Measurements from ENCODE around the gene RBM33. TPM values are rescaled to one million over a fixed set of nuclear protein-coding genes. Genes with fewer than 3 reads are reported as not detected.

The RBM33 gene
- total RNA-seq, 1 experiment from 2014 or later, result 80.5 TPM

GRCh38 chr7:155734445-155734809 lies 90.0 kb downstream of the RBM33 start:
- Mint-ChIP-seq H3K36me3 (ENCODE audit: insufficient read depth, unreplicated experiment) (peaks cover 41% of the 10 kb centered on the region), H3K4me1 (ENCODE audit: insufficient read depth, unreplicated experiment) (peaks cover 22% of the 10 kb centered on the region), H3K27me3 (ENCODE audit: insufficient read depth, unreplicated experiment) (no peaks in the 10 kb centered on the region), H3K27ac (ENCODE audit: low read depth, unreplicated experiment) (no peak overlapping the region), H3K4me3 (ENCODE audit: unreplicated experiment) (no peak overlapping the region), H3K9me3 (ENCODE audit: unreplicated experiment) (no peaks in the 10 kb centered on the region)
- ChIA-PET POLR2A (interaction anchor here (0.7 kb wide), 1 partner anchor 13 kb away, joined by 3 read pairs; no protein-coding TSS in a partner anchor), CTCF (interaction anchor here (0.6 to 7.6 kb wide), 4 partner anchors 10 to 765 kb away, joined by 3 to 74 read pairs (median 3); no protein-coding TSS in a partner anchor)
- intact Hi-C loops (cut with micrococcal nuclease), result loop anchor here (10.0 kb wide), 1 partner anchor 810 kb away; no protein-coding TSS in a partner anchor
- DNase-seq (ENCODE audit: unreplicated experiment), result no peak
- no TSS peak for BruUV-seq (replicated peaks)
- TF ChIP-seq, protein P1, sequence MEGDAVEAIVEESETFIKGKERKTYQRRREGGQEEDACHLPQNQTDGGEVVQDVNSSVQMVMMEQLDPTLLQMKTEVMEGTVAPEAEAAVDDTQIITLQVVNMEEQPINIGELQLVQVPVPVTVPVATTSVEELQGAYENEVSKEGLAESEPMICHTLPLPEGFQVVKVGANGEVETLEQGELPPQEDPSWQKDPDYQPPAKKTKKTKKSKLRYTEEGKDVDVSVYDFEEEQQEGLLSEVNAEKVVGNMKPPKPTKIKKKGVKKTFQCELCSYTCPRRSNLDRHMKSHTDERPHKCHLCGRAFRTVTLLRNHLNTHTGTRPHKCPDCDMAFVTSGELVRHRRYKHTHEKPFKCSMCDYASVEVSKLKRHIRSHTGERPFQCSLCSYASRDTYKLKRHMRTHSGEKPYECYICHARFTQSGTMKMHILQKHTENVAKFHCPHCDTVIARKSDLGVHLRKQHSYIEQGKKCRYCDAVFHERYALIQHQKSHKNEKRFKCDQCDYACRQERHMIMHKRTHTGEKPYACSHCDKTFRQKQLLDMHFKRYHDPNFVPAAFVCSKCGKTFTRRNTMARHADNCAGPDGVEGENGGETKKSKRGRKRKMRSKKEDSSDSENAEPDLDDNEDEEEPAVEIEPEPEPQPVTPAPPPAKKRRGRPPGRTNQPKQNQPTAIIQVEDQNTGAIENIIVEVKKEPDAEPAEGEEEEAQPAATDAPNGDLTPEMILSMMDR (IDR thresholded peaks at IDR 0.05; ENCODE audit: unreplicated experiment), result no peak

- H3K4me1 Mint-ChIP-seq (ENCODE audit: insufficient read depth, unreplicated experiment), result peaks cover 11% of the 10 kb centered on the region
- TF ChIP-seq, protein P1 (IDR thresholded peaks at IDR 0.05; ENCODE audit: unreplicated experiment), result no peak
- ChIA-PET POLR2A (interaction anchor here (0.7 to 0.8 kb wide), 2 partner anchors 11 to 138 kb away, joined by 3 read pairs; no protein-coding TSS in a partner anchor), CTCF (interaction anchor here (0.6 to 7.6 kb wide), 4 partner anchors 9 to 356 kb away, joined by 3 to 74 read pairs (median 4); no protein-coding TSS in a partner anchor)
- no peak overlapping the region for H3K27ac Mint-ChIP-seq (ENCODE audit: low read depth, unreplicated experiment)
- BruUV-seq (replicated peaks), result no TSS peak
- peaks cover 43% of the 10 kb centered on the region for H3K36me3 Mint-ChIP-seq (ENCODE audit: insufficient read depth, unreplicated experiment)
- no peak overlapping the region for H3K4me3 Mint-ChIP-seq (ENCODE audit: unreplicated experiment)
- intact Hi-C loops (cut with micrococcal nuclease), result loop anchor here (10.0 kb wide), 1 partner anchor 811 kb away; no protein-coding TSS in a partner anchor
- no peaks in the 10 kb centered on the region for H3K27me3 Mint-ChIP-seq (ENCODE audit: insufficient read depth, unreplicated experiment)
- DNase-seq (ENCODE audit: unreplicated experiment), result no peak
- H3K9me3 Mint-ChIP-seq (ENCODE audit: unreplicated experiment), result no peaks in the 10 kb centered on the region
These were observed 91.1 kb downstream of the RBM33 start for GRCh38 chr7:155735442-155736115.

GRCh38 chr7:155737590-155737989 lies 93.1 kb downstream of the RBM33 start:
- H3K36me3 Mint-ChIP-seq (ENCODE audit: insufficient read depth, unreplicated experiment), result peaks cover 61% of the 10 kb centered on the region
- no peak overlapping the region for H3K27ac Mint-ChIP-seq (ENCODE audit: low read depth, unreplicated experiment)
- TF ChIP-seq, protein P1 (IDR thresholded peaks at IDR 0.05; ENCODE audit: unreplicated experiment), result no peak
- CTCF ChIA-PET, result interaction anchor here (0.6 to 7.6 kb wide), 4 partner anchors 10 to 906 kb away, joined by 3 to 74 read pairs (median 4); no protein-coding TSS in a partner anchor
- H3K27me3 Mint-ChIP-seq (ENCODE audit: insufficient read depth, unreplicated experiment), result no peaks in the 10 kb centered on the region
- no peak overlapping the region for H3K4me3 Mint-ChIP-seq (ENCODE audit: unreplicated experiment)
- no peak for DNase-seq (ENCODE audit: unreplicated experiment)
- no TSS peak for BruUV-seq (replicated peaks)
- H3K4me1 Mint-ChIP-seq (ENCODE audit: insufficient read depth, unreplicated experiment), result no peaks in the 10 kb centered on the region
- H3K9me3 Mint-ChIP-seq (ENCODE audit: unreplicated experiment), result no peaks in the 10 kb centered on the region
- intact Hi-C loops (cut with micrococcal nuclease), result loop anchor here (10.0 kb wide), 1 partner anchor 813 kb away; no protein-coding TSS in a partner anchor
- POLR2A ChIA-PET, result interaction anchor here (0.7 kb wide), 1 partner anchor 59 kb away, joined by 3 read pairs; no protein-coding TSS in a partner anchor

DNA sequence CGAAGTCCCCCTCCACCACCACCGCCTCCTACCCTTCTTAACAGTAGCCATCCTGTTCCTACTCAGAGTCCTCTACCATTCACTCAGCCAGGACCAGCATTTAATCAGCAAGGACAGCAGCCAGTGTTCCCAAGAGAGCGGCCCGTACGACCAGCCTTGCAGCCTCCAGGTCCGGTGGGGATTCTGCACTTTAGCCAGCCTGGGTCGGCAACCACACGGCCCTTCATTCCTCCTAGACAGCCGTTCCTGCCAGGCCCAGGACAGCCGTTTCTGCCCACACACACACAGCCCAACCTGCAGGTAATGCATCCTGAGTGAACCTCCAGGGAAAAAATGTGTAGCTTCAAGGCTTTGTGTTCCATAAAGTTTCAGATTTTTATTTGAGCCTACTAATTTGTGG lies 93.6 kb downstream of the RBM33 start:
- Mint-ChIP-seq H3K27me3 (ENCODE audit: insufficient read depth, unreplicated experiment) (no peaks in the 10 kb centered on the region), H3K9me3 (ENCODE audit: unreplicated experiment) (no peaks in the 10 kb centered on the region), H3K4me1 (ENCODE audit: insufficient read depth, unreplicated experiment) (no peaks in the 10 kb centered on the region), H3K27ac (ENCODE audit: low read depth, unreplicated experiment) (no peak overlapping the region), H3K36me3 (ENCODE audit: insufficient read depth, unreplicated experiment) (peaks cover 61% of the 10 kb centered on the region), H3K4me3 (ENCODE audit: unreplicated experiment) (no peak overlapping the region)
- TF ChIP-seq, protein P1 (IDR thresholded peaks at IDR 0.05; ENCODE audit: unreplicated experiment), result no peak
- no TSS peak for BruUV-seq (replicated peaks)
- DNase-seq (ENCODE audit: unreplicated experiment), result no peak
- CTCF ChIA-PET, result interaction anchor here (0.6 to 7.6 kb wide), 5 partner anchors 10 to 906 kb away, joined by 3 to 74 read pairs (median 4); no protein-coding TSS in a partner anchor
- POLR2A ChIA-PET, result interaction anchor here (0.7 kb wide), 1 partner anchor 59 kb away, joined by 3 read pairs; no protein-coding TSS in a partner anchor
- intact Hi-C loops (cut with micrococcal nuclease), result loop anchor here (1.0 to 10.0 kb wide), 3 partner anchors 140 to 813 kb away; no protein-coding TSS in a partner anchor

All from MCF 10A (cell line).